HG03558 (cell line): ENCODE data around the gene XCL2.
"Not testable (repeated sequence)": the region's sequence is repeated elsewhere in the genome, so short reads cannot be mapped to it uniquely, and the experiment has no call there.

ENCODE experiments used
- ATAC-seq: cut with Tn5 transposase; IDR thresholded peaks from one replicate; pipeline ENCODE4 v1.9.1; 2021; ENCODE audit warnings: moderate number of reproducible peaks; ENCODE audit not compliant: unreplicated experiment; ENCODE audit errors: extremely low read depth

The XCL2 gene, protein sequence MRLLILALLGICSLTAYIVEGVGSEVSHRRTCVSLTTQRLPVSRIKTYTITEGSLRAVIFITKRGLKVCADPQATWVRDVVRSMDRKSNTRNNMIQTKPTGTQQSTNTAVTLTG

DNA sequence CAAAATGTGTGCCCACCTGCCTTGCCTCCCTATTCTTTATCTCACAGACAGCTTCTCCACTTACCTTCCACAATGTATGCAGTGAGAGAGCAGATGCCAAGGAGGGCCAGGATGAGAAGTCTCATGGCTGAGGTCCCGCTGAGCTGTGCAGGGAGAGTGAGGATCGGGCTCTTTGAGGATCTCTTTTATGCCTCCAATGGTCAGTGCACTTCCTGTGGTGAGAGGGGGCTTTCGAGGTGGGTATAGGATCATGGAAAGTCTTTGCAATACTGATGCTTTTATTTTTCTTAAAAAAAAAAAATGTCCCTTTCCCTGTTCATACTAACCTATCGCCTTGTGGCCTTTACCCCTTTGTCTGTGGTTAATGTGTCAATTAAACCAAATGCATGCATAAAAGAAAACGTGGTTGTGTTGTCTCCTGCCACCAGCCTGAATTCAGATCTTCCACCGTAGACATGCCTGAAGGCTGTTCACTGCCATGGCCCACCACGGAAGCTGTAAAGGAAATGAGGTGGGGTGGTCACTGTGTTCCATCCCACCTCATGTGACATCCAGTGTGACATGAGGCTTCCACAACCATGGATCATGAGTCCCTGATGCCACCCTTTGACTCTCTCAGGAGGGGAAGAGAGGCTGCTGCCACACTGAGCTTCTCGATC is at the start of gene XCL2:
XCL2 (minus strand) TSS at position 158 of the 659 bp plus-strand sequence; CDS start at position 125, 33 bp downstream.
- ATAC-seq, result not testable (repeated sequence)

DNA sequence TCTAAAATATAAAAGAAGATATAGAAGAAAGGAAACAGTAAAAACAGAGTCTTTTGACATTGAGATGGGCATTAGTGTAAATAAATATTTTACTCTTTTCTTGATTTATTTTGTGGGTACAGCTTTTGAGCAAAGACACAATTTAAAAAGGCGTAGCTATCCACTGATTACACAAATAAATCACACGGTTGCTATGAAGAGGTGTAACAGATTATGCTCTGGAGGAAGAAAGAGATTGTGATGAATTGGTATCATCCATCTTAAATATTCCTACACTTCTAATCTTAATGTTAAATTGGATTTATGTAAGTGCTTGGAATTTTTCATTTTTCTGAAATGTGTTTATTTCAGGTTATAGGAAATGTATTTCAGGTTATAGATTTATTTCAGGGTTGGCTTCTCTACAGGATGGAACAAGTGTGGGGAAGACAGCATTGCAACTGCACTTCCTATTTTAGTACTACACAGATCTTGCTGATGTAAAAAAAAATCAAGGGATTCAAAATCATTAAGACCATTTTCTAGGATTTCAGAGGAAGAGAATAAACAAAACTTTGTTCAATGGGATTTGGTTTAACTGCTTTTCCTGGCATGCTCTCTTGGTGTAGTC is 47.9 kb upstream of the XCL2 start:
- ATAC-seq, result no peak

DNA sequence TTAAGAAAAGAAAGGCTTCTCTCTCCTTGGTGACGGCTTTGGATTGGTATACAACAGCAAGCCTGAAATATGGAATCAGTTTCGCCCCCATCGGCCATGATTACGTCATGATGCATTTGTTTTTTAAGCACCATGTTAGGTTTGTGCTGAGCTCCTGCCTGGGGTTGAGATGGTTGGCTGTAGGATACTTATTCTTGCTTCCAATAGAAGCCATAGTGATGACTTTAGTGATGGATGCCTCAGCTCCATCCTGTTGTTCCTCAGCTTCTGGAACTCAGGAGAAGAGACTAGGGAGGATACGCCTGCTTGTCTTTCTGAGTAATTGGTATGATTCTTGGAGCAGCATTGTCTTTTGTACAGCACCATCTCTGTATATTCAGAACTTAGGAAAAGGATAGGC is 47.3 kb upstream of the XCL2 start:
- no peak for ATAC-seq

DNA sequence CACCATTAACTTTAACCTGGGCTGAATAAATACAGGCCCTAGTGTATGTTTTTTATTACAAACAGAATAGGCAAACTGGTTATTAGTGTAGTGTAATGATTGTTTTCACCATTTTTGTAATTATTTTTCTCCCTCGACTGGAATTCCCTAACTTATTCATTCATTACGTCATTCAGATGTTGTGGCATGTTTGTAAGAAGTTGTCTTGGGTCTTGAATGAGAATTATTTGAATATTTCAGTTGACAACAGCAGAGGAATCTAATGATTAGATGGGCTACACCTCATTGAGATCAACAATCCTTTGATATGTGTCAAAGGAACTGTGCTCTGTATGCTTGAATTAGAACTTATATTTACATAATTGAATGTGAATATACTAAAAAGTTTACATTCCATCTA is 45.4 kb upstream of the XCL2 start:
- no peak for ATAC-seq

DNA sequence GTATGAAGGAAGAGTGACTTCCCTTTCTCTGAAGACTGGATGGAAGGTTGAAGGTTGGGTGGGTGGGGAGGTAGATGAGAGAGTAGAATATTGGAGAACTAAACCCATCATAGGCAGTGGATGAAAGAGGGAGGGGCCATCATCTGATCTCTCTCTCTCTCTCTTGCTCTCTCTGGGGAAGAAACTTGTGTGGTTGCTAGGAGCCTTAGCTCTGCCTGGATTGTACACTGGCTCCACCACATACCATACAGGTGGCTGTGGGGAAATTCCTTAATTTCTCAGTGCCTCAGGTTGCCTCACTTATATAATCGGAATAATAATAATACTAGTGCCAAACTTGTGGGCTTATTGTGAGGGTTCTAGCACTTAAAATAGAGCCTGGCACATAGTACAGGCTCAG is 42.1 kb upstream of the XCL2 start:
- ATAC-seq, result no peak

DNA sequence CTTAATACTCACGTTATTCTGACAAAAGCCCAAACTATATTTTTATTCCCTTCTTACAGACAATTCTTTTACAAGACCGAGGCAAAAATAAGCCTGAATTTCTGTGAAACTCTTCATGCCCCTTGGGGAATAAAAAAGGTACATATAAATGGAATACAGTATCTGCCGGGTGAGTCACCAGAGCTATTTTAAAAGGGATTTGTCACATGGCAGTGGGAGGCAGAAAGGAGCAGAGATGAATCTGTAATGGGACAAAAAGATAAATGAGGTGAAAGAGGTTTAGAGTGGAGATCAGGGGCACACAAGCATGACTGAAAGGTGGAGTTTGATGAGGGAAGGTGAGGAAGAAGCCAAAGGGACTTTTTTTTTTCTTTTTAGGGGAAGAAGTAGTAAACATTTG is 41.4 kb upstream of the XCL2 start:
- no peak for ATAC-seq

DNA sequence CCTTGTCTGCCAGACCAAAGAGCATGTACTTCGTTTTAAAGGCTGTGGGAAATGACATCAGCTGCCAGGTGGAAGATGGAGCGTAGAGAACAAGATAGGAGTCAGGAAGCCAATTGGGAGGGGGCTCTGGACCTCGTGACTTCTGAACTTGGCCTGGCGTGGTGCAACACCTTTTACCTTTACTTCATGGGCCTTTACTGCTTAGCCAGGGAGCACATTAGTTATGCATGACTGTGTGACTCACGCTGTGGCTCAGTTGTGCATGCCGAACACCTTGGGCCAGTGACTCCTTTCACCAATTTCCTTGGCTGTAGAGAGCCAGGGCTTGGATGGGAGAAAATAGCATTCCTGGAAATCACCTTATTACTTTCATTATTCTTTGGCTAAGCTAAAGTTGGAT is 39.8 kb upstream of the XCL2 start:
- no peak for ATAC-seq

DNA sequence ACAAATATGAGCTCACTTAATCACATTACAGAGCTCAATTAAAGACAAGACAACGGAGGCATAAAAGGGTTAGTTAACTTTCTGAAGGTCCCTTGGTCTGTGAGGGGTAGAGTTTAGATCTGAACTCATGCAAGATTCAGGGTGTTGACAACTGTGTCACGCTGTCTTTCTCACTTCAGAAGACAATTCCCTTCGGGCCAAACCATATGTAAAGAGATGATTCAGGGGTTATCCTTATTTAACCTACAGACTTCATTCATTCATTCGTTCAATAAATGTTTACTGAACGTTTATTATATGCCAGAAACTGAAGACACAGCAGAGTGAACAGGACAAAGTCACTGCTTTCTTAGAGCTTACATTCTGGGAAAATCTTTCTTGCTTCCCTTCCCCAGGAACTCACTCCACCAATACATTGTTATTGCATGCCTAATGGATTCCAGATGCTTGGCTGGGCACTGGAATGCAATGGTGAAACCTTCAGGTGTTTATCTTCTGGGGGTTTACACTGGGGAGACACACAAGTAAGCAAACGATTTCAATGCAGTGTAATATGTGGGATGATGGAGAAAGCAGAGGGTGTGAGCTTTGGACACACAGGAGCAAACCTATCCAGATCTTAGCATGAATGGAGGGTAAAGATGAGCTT is 39.0 kb upstream of the XCL2 start:
- ATAC-seq, result no peak

DNA sequence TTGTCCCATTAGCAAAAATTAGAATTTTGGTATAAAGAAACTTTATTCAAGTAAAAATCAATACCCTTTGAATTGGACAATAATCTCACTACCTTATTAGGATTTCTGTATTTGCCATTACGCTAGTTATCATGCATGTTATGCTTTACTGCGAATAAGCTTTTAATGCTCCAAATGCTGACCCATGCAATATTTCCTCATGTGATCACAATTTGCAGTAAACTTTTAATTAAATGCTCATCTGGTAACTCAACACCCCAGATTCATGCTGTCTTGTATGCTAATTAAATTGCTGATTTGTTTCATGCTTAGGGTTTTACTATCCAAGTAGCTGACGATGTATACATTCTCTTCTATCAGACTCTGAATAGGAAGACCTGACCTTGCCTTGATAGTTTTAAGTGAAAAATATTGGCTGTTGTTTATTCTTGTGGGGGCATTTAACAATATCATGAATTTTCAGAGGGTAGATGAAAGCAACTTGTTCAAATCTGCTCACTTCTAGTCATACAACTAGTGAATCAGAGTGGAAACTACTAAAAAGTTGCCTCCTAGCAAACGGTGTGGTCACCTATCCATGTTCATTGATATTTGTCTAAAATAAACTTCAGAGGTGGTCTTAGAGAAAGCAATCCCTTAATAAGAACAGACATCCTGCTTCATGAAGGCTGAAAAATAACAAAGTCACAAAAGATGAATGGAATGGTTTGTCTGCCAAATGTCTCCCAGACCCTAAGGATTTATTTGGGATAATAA is 38.2 kb upstream of the XCL2 start:
- no peak for ATAC-seq

DNA sequence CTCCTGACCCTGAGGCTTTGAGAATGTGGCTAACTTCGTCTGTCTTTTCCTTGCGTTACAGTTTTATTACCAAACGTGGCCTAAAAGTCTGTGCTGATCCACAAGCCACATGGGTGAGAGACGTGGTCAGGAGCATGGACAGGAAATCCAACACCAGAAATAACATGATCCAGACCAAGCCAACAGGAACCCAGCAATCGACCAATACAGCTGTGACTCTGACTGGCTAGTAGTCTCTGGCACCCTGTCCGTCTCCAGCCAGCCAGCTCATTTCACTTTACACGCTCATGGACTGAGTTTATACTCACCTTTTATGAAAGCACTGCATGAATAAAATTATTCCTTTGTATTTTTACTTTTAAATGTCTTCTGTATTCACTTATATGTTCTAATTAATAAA is 37.2 kb upstream of the XCL2 start:
- ATAC-seq, result not testable (repeated sequence)

DNA sequence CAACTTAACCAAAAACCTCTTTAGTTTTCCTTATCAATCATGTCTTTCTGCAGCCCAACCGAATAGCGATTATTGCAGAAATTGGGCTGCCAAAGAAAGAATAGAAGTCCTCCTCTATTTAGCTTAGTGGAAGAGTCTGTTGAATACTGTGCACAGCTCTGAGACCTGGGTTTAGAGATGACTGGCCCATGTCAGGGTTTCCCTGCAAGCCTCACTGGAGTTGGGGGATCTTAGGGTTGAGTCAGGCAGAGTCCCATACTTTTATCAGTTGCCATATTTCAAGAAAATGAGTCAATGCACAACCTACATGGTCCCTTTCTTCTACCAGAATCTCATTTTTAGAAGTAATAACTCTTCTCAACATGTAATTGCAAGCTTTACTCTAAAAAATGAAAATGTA is 36.5 kb upstream of the XCL2 start:
- ATAC-seq, result not testable (repeated sequence)

DNA sequence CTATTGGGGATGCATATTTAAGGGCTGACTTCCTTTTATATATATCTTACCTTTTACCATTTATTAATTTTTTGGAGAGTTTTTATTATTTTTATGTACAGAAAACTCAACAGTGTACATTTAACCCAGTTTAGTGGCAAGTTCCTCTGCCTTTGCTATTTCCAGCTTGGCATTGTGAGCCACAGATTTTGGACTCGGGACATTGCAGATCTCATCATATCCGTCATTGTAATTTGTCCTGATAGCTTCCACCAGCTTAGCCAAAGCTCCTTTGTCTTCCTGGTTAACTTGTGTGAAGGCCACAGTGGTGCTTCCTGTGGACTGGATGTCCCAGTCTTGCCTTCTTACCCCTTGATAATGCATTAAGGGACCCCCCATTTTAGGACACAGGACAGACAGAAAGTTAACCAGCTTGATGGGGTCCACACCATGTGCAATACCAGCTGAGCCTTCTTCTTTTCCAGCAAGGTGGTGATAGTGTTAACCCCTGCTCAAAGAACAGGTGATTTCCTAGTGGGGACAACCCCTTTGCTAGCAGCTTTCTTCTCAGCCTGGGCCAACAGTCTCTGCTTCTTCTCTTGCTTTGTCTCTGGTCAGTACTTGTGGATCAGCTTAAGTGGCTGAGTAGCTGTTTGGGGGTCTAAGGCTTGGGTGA is 34.9 kb upstream of the XCL2 start:
- not testable (repeated sequence) for ATAC-seq

DNA sequence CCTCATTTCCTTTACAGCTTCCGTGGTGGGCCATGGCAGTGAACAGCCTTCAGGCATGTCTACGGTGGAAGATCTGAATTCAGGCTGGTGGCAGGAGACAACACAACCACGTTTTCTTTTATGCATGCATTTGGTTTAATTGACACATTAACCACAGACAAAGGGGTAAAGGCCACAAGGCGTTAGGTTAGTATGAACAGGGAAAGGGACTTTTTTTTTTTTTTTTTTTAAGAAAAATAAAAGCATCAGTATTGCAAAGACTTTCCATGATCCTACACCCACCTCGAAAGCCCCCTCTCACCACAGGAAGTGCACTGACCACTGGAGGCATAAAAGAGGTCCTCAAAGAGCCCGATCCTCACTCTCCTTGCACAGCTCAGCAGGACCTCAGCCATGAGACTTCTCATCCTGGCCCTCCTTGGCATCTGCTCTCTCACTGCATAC is 32.5 kb upstream of the XCL2 start, which contains the start of gene XCL1:
XCL1 (plus strand) TSS at position 361 of the 444 bp plus-strand sequence; CDS start at position 394, 33 bp downstream.
- not testable (repeated sequence) for ATAC-seq

DNA sequence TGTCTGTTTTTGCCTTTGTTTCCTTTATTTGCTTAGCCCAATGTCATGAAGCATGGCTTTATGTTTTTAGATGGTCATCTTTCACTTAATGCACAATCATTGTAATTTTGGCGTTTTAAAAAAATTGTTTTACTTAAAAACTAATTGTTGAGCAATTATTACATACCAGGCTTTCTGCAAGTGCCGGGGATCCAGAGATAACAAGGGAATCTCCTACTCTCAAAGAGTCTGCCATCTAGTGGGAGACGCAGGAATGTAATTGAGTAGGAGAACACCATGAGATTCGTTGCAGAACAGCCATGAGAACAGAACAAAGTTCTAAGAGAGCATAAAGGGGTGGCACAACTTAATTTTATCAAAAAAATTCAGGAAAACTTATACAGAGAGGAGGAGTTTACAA is 30.4 kb upstream of the XCL2 start:
- not testable (repeated sequence) for ATAC-seq

DNA sequence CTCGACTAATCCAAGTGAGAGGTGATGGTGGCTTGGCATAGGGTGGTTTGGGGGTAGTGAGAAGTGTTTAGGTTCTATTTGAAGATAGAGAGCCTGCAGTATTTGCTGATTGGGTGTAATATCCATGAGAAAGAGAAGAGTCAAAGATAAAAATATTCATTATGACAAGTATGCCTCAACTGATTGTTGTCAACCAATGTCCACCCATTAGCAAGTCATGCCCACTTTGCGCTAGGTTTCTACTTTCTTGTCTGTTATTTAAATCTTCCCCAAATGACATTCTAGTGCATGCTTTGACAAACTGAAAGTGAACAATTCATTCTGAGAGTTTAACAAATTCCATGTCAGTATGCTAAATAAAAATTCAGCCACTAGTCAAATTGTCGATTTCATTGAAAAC is 28.8 kb upstream of the XCL2 start:
- no peak for ATAC-seq

DNA sequence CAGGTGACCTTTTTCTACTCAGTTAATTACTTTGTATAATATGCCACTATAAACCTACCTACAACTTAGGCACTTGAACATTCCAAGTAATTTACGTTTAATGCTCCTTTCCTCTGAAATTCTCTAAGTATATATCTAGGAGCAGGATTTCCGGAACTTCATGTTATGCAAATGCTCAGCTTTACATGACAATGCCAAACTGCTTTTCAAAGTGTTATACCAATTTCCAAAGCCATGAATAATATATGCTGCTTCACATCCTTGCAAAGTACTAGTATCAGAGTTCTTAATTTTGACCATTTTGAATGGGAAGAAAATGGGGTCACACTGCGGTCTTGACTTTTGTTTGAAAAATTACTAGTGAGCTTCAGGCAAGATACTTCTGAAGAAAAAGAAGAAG is 26.9 kb upstream of the XCL2 start:
- ATAC-seq, result no peak

DNA sequence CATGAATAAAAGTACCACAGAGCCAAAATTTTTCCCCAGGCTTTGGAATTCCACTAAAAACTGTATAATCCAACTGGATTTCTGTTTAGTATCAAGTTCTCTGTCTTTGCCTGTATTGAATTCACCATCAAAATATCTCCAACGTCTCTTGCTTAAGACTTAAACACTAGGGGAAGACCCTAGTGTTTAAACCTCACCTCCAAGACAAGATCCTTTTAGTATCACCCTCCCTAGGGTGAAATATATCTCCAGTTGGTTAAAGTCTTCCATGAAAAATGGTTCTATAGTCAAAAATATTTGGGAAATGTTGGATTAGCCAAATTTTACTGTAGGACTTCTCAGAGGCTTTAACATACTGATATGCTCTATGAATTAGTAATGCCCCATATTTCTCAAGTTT is 24.5 kb upstream of the XCL2 start:
- no peak for ATAC-seq

DNA sequence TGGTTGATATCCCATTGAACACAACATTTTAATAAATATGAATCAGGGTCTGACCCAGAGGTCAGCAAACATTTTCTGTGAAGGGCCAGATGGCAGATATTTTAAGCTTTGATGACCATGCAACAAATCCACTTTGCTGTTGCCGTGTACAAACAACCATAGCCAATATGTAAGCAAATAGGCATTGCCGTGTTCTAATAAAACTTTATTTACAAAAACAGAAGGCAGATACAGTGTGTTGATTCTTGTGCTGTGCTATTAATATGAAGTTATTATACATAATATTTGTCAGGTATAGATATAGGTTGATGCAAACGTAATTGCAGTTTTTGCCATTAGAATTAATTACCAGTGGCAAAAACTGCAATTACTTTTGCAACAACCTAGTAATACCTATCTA is 23.8 kb upstream of the XCL2 start:
- ATAC-seq, result no peak

DNA sequence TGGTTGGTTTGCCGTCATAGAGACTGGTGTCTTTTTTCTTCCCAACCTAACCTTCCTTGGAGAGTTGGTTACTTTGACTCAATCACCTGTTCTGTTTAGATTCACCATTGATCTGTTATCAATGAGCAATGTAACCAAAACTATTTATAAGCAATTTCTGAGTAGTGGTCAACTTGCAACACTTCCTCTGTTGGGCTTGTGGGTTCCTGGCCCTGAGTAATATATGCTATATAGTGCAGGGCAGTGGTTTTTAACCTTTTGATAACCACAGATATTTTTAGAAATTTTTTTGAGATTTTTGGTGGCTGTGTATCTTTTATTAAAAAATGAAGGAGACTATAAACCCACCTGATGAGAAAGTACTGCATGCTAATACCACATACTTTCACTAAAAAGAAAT is 23.2 kb upstream of the XCL2 start:
- ATAC-seq, result no peak

DNA sequence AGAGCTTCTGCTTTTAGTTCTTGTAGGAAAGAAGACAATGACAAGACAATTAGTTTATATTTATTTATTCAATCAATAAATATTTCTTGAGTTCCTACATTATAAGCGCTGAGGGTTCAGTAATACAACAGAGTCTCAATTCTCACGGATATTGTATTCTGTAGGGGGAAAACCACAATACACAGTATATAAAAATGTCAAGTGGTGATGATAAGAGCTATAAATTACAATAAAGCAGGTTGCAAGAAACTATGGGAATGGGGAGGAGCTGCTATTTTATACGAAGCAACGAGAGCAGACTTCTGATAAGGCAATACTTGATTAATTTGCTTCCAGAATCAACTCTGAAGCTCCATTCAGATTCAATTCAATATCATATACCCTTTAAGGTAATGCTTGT is 22.0 kb upstream of the XCL2 start:
- ATAC-seq, result no peak
